C4-2B (cell line): ENCODE measurements around the gene LTF.
"Not testable (repeated sequence)": the region's sequence is repeated elsewhere in the genome, so short reads cannot be mapped to it uniquely, and the experiment has no call there.

Experiments
- H3K27ac ChIP-seq: fragments of 450-650 bp; 2 replicates; pipeline ENCODE4 v1.5.1; 2017
- ZFX ChIP-seq: fragments of 450-650 bp; IDR thresholded peaks from 2 replicates; pipeline ENCODE4 v1.6.1; 2017
- TF ChIP-seq, protein P1 (sequence below): fragments of 450-650 bp; conservative IDR thresholded peaks from 2 replicates; pipeline ENCODE4 v1.5.1; 2017; ENCODE audit warnings: mild to moderate bottlenecking

Gene LTF

DNA sequence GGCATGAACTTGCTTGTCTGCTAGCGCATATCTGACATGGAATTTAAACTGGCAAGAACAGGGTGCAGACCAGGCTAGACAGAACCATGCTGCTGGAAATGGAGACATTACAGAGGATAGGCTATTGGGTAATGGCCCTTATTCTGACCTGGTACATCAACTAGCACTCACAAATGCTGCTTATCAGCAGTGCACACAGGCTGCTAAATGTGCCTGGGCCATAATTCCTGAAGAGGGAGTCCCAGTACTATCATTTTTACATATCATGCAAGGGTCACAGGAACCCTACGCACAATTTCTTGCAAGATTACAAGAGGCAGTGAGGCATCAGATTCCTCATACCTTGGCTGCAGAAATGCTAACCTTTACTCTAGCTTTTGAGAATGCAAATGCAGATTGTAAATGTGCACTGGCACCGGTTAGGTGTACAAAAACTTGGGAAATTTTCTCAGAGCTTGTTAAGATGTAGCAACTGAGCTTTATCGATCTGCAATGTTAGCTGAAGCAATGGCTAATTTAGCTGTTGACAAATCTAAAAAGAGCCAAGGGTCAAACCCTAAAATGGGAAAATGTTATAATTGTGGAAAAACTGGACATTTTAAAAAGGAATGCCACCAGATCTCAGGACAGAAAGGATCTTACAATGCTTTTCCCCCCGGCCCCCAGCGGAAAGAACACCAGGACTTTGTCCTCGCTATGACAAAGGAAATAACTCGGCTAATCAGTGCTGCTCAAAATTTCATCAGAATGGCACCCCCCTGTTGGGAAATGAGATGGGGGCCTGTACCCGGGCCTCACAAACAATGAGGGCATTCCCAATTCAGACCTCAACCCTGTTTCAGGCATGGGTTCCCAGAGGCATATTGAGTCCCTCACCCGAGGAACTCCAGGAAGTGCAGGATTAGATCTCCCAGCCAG lies 36.5 kb downstream of the LTF start:
- no peak overlapping the region for H3K27ac ChIP-seq
- TF ChIP-seq, protein P1, sequence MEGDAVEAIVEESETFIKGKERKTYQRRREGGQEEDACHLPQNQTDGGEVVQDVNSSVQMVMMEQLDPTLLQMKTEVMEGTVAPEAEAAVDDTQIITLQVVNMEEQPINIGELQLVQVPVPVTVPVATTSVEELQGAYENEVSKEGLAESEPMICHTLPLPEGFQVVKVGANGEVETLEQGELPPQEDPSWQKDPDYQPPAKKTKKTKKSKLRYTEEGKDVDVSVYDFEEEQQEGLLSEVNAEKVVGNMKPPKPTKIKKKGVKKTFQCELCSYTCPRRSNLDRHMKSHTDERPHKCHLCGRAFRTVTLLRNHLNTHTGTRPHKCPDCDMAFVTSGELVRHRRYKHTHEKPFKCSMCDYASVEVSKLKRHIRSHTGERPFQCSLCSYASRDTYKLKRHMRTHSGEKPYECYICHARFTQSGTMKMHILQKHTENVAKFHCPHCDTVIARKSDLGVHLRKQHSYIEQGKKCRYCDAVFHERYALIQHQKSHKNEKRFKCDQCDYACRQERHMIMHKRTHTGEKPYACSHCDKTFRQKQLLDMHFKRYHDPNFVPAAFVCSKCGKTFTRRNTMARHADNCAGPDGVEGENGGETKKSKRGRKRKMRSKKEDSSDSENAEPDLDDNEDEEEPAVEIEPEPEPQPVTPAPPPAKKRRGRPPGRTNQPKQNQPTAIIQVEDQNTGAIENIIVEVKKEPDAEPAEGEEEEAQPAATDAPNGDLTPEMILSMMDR, result no peak
- no peak for TF ChIP-seq ZFX

DNA sequence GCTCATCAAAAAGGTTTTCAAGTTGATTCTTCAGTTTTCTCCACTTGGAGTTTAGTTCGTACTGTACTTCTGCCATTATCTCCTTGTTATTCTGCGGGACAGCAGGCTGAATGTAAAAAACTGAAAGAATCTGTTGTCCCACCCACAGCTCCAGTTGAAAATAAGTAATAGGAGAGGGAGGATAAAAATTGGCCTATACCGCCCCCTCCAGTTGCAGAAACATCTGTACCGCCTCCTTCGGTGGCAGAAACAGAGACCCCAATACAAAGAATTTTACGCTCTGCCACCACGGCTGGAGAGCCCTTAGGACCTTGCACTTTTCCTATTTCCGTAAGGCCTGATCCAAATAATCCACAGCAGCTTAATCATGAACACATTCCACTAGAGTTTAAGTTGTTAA lies 37.3 kb downstream of the LTF start:
- not testable (repeated sequence) for H3K27ac ChIP-seq

DNA sequence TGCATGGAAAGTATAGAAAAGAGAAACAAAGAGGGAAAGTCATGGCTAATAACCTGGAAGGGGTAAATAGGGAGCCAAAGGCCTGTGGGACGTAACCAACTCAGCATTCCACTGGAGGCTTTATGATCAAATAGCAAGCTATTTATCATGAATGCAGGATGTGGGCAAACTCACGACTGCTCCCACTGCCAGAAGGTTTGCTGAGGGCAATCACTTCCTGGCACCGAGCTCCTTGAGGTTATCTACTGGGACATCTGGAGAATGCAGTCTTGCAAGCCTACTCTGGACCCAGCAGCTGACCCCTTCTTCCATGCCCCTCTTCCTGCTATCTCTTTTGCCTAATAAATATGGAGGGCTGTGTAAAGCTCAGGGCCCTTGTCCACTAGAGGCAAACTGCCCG lies 38.2 kb downstream of the LTF start:
- H3K27ac ChIP-seq, result not testable (repeated sequence)

DNA sequence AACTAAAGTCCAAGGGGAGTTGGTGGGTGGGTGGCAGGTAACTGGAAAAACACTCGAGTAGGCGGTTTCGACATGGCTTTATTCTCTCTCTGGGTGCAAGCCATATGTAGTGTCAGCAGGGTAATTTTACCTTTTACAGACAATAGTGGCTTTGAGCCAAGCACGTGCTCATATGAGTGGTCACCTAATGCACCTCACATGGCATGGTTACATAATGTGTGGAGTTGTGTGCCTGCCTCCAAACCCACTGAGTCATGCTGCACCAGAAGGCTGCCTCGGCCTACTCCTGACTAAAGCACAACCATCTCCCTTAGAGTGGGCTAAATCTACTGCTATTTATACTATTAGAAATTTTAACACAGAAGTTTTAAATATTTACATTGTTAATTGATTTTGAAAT lies 41.1 kb downstream of the LTF start:
- TF ChIP-seq, protein P1, result no peak
- TF ChIP-seq ZFX, result no peak

DNA sequence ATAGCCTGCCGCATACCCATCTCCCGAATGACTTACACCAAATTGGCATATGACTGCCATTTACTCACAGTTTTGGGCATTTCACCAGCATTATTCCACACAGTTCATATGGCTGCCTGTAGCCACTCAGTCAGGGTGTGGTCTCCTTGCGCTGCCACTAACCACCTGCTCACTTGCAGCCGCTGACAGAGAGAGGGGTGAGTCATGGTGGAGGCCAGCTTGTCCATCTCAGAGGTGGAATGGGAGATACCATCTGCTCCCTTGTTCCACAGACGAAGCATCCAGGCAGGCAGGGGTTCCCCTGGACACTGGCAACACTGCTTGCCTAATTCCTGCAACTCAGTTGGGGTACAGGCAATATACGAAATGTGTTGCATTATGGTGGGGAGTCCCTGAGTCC lies 42.1 kb downstream of the LTF start:
- no peak for TF ChIP-seq ZFX
- TF ChIP-seq, protein P1, result no peak
- H3K27ac ChIP-seq, result no peak overlapping the region

More for the DNA sequence above, 41.1 kb downstream of the LTF start:
- no peak overlapping the region for H3K27ac ChIP-seq

DNA sequence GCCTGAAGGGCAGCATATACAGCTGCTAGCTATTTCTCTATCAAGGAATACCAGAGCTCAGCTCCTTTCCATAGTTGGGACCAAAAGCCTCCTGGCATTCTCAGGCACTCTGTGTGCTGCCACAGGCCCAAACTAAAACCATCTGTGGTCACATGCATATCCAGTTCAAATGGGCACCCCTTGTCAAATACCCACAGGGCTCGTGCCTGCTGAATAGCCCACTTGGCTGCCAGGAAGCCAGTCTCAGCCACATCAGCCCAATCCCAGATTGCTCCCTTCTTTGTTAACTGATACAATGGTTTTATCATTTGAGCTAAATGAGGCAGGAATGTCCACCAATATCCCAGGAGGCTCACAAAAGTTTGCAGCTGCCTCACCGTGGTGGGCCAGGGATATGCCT lies 43.8 kb downstream of the LTF start:
- no peak overlapping the region for H3K27ac ChIP-seq
- TF ChIP-seq, protein P1, result no peak
- TF ChIP-seq ZFX, result no peak

DNA sequence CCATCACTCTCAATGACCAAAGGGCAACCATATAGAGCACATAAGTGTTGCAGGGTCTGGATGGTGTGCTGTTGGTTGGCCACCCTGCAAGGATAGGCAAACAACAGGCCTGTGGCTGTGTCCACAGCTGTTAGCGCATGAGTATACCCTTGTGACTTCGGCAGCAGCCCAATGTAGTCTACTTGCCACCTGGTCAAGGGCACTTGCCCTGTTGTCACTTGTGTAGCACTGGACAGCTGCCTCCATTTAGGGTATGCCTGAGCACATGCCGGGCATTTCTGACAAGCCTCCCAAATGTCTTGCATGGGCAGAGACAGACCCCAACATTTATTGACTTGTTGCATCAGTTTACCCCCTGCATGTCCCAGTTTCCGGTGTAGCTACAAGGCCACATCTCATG lies 44.9 kb downstream of the LTF start:
- no peak for TF ChIP-seq ZFX
- TF ChIP-seq, protein P1, result no peak
- no peak overlapping the region for H3K27ac ChIP-seq

DNA sequence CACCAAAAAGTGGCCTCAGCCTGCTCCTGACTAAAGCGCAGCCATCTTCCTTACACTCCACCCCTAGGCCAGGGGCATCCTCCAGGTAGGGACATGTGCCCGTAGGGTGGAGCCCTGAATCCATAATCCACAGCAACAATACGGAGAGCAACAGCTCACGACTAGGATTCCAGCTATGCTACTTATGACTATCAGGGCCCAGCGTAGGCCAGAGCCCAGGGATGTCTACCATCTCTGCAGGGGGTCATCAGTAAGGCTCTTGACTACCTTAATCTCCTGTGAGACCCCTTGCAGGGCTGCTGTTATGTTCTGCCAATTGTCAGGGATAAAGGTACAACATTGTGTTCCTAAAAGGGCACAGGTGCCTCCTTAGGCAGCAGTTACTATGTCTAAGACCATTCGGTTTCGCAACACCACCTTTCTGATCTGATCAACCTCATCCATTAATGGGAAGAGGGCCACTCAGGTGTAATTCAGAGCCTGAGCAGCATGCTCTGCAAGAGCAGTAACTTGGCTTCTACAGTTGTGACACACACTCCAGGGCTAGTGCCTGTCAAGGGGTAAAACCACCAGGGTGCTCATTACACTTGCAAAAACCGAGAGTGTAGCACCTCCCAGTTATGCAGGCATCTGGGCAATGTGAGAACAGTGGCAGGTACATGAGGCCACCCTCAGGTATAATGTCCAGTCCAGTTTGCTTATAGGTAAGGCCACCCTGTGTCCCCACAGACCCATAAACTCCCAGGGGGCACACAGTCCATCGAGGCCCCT lies 46.7 kb downstream of the LTF start:
- TF ChIP-seq, protein P1, result no peak
- no peak for TF ChIP-seq ZFX
- H3K27ac ChIP-seq, result no peak overlapping the region
